ENCODE data around the gene CNTNAP4. TPM values are rescaled to one million over a fixed set of nuclear protein-coding genes. Genes with fewer than 3 reads are reported as not detected.

CNTNAP4 gene
- total and polyA plus RNA-seq, 10 of the 15 experiments (the other 5 are each of a cell fraction or from before 2014, with no cell fraction given): 0.45 to 1.9 (median 0.90) TPM

GRCh38 chr16:76524769-76525168 is 247.6 kb downstream of the CNTNAP4 start:
- Histone ChIP-seq H3K79me2 (ENCODE audit: control insufficient read depth, insufficient read depth, low read length) (no peaks in the 10 kb centered on the region), H3K27ac (ENCODE audit: control insufficient read depth, insufficient read depth) (no peak overlapping the region), H3K27me3 (replicated peaks in 1 of 2; ENCODE audit: control insufficient read depth in 2 of 2, insufficient read depth in 2 of 2, low read length in 1 of 2) (no peaks in the 10 kb centered on the region), H3K9ac (ENCODE audit: control insufficient read depth, insufficient read depth, low read length) (no peak overlapping the region), H3K4me2 (ENCODE audit: control insufficient read depth, insufficient read depth) (no peak overlapping the region), H4K20me1 (ENCODE audit: control insufficient read depth, insufficient read depth) (no peaks in the 10 kb centered on the region), H3K36me3 (ENCODE audit: control insufficient read depth in 2 of 2, insufficient read depth in 2 of 2, low read length in 1 of 2) (no peaks in the 10 kb centered on the region), H3K4me3 (no peak overlapping the region), H2AFZ (ENCODE audit: control insufficient read depth, low read depth, low read length) (no peak overlapping the region), H3K4me1 (ENCODE audit: control insufficient read depth, insufficient read depth, low read length) (no peaks in the 10 kb centered on the region), H3K9me3 (replicated peaks; ENCODE audit: control insufficient read depth, insufficient read depth, low read length) (no peaks in the 10 kb centered on the region)
- TF ChIP-seq MEF2B (IDR thresholded peaks at IDR 0.05; ENCODE audit: partially characterized antibody, poor library complexity, severe bottlenecking): no peak
- TF ChIP-seq IRF3 (IDR thresholded peaks at IDR 0.05): no peak
- TF ChIP-seq NFYA (IDR thresholded peaks at IDR 0.05; ENCODE audit: borderline replicate concordance, low read depth, low read length): no peak
- no peak for TF ChIP-seq IKZF2 (IDR thresholded peaks at IDR 0.05)
- no peak for TF ChIP-seq BRCA1 (IDR thresholded peaks at IDR 0.05; ENCODE audit: low read depth, low read length)
- no peak for TF ChIP-seq FOS (IDR thresholded peaks at IDR 0.05; ENCODE audit: borderline replicate concordance, extremely low read depth, insufficient read length)
- no peak for TF ChIP-seq E4F1 (IDR thresholded peaks at IDR 0.05; ENCODE audit: borderline replicate concordance, partially characterized antibody)
- no peak for TF ChIP-seq ZNF24 (IDR thresholded peaks at IDR 0.05)
- no peak for TF ChIP-seq NFYB (IDR thresholded peaks at IDR 0.05; ENCODE audit: insufficient read depth, low read depth, low read length)
- TF ChIP-seq USF1 (IDR thresholded peaks at IDR 0.05; ENCODE audit: borderline replicate concordance, extremely low read length, insufficient read depth, low read depth, low read length): no peak
- DNase-seq (ENCODE audit: low read depth, low spot score) (no peak), FAIRE-seq (no peak), ATAC-seq (no peak)
- POLR2A ChIA-PET: no interaction called here
- SMC1A ChIA-PET (ENCODE audit: uncharacterized antibody, unreplicated experiment): interaction anchor here (1.1 kb wide), 1 partner anchor 17 kb away, joined by 3 read pairs; no protein-coding TSS in a partner anchor
- CTCF ChIA-PET: no interaction called here
- BruUV-seq (replicated peaks): no TSS peak
- RAD21 ChIA-PET (ENCODE audit: unreplicated experiment): interaction anchor here (1.7 kb wide), 1 partner anchor 11 kb away, joined by 3 read pairs; no protein-coding TSS in a partner anchor
- in situ Hi-C loops (cut with MboI) (no loop called here), intact Hi-C loops (cut with micrococcal nuclease; ENCODE audit: unreplicated experiment) (no loop called here)

All from GM12878 (cell line).